ENCODE results near the gene CCDC74A.
A peak's percentile ranks its signal among the peaks of the same experiment; 100 is the strongest.
"Not testable (repeated sequence)": the region's sequence is repeated elsewhere in the genome, so short reads cannot be mapped to it uniquely, and the experiment has no call there.

Gene CCDC74A

GRCh38 chr2:131556998-131557397 is 29.3 kb downstream of the CCDC74A start:
- no peak for DNase-seq (ENCODE audit: low read depth)
- H3K4me3 ChIP-seq (ENCODE audit: low read depth, low read length), result peak overlapping the region; percentile 30; the same call in 1 of the 2 replicates
- TF ChIP-seq CTCF (IDR thresholded peaks at IDR 0.05; ENCODE audit: low read depth, low read length, missing control alignments), result no peak

GRCh38 chr2:131557558-131558321 is 30.1 kb downstream of the CCDC74A start:
- peak; percentile 54 for DNase-seq (ENCODE audit: low read depth)
- no peak for TF ChIP-seq CTCF (IDR thresholded peaks at IDR 0.05; ENCODE audit: low read depth, low read length, missing control alignments)
- peak overlapping the region; percentile 57 for H3K4me3 ChIP-seq (ENCODE audit: low read depth, low read length)

- no peak for TF ChIP-seq CTCF (IDR thresholded peaks at IDR 0.05; ENCODE audit: low read depth, low read length, missing control alignments)
- no peak overlapping the region for H3K4me3 ChIP-seq (ENCODE audit: low read depth, low read length)
- DNase-seq (ENCODE audit: low read depth), result no peak
Observed at GRCh38 chr2:131566371-131566770, 38.7 kb downstream of the CCDC74A start.

GRCh38 chr2:131567891-131568290 is 40.2 kb downstream of the CCDC74A start:
- DNase-seq (ENCODE audit: low read depth), result no peak
- no peak overlapping the region for H3K4me3 ChIP-seq (ENCODE audit: low read depth, low read length)
- TF ChIP-seq CTCF (IDR thresholded peaks at IDR 0.05; ENCODE audit: low read depth, low read length, missing control alignments), result no peak

GRCh38 chr2:131568401-131568800 is 40.7 kb downstream of the CCDC74A start:
- not testable (repeated sequence) for H3K4me3 ChIP-seq (ENCODE audit: low read depth, low read length); DNase-seq (ENCODE audit: low read depth)

GRCh38 chr2:131572175-131572574 is 44.5 kb downstream of the CCDC74A start:
- TF ChIP-seq CTCF (IDR thresholded peaks at IDR 0.05; ENCODE audit: low read depth, low read length, missing control alignments), result no peak
- no peak overlapping the region for H3K4me3 ChIP-seq (ENCODE audit: low read depth, low read length)
- no peak for DNase-seq (ENCODE audit: low read depth)

GRCh38 chr2:131577812-131578211 is 50.1 kb downstream of the CCDC74A start:
- no peak for DNase-seq (ENCODE audit: low read depth)
- H3K4me3 ChIP-seq (ENCODE audit: low read depth, low read length), result peak overlapping the region; percentile 23; the same call in 1 of the 2 replicates
- no peak for TF ChIP-seq CTCF (IDR thresholded peaks at IDR 0.05; ENCODE audit: low read depth, low read length, missing control alignments)
